Subcutaneous adipose tissue (tissue), 4 donors: Measurements from ENCODE around the gene EPN3. TPM values are rescaled to one million over a fixed set of nuclear protein-coding genes. Genes with fewer than 3 reads are reported as not detected.

Experiments
- total RNA-seq, 4 donors: library from RNA; depleted of rRNA; stranded (reverse); fragments of >200 nt; gene quantifications; one replicate each; pipeline ENCODE4 v1.1.0, GENCODE V29; 2016
- TF ChIP-seq, protein P1 (sequence below): fragments of 450-650 bp; IDR thresholded peaks from one replicate; pipeline ENCODE4 v1.5.1; 2016; ENCODE audit warnings: low read depth, mild to moderate bottlenecking, control low read depth, antibody characterized with exemption, moderate library complexity

EPN3 gene
- total RNA-seq, 4 donors from 2014 or later = not detected

DNA sequence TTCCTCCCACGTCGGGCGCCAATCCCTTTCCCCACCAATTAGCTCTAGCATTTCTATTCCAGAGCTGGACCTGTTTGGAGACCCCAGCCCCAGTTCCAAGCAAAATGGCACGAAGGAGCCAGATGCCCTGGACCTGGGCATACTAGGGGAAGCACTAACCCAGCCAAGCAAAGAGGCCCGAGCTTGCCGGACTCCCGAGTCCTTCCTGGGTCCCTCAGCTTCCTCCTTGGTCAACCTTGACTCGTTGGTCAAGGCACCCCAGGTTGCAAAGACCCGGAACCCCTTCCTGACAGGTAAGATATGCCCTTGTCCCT is 8.8 kb downstream of the EPN3 start:
- TF ChIP-seq, protein P1, sequence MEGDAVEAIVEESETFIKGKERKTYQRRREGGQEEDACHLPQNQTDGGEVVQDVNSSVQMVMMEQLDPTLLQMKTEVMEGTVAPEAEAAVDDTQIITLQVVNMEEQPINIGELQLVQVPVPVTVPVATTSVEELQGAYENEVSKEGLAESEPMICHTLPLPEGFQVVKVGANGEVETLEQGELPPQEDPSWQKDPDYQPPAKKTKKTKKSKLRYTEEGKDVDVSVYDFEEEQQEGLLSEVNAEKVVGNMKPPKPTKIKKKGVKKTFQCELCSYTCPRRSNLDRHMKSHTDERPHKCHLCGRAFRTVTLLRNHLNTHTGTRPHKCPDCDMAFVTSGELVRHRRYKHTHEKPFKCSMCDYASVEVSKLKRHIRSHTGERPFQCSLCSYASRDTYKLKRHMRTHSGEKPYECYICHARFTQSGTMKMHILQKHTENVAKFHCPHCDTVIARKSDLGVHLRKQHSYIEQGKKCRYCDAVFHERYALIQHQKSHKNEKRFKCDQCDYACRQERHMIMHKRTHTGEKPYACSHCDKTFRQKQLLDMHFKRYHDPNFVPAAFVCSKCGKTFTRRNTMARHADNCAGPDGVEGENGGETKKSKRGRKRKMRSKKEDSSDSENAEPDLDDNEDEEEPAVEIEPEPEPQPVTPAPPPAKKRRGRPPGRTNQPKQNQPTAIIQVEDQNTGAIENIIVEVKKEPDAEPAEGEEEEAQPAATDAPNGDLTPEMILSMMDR = no peak

DNA sequence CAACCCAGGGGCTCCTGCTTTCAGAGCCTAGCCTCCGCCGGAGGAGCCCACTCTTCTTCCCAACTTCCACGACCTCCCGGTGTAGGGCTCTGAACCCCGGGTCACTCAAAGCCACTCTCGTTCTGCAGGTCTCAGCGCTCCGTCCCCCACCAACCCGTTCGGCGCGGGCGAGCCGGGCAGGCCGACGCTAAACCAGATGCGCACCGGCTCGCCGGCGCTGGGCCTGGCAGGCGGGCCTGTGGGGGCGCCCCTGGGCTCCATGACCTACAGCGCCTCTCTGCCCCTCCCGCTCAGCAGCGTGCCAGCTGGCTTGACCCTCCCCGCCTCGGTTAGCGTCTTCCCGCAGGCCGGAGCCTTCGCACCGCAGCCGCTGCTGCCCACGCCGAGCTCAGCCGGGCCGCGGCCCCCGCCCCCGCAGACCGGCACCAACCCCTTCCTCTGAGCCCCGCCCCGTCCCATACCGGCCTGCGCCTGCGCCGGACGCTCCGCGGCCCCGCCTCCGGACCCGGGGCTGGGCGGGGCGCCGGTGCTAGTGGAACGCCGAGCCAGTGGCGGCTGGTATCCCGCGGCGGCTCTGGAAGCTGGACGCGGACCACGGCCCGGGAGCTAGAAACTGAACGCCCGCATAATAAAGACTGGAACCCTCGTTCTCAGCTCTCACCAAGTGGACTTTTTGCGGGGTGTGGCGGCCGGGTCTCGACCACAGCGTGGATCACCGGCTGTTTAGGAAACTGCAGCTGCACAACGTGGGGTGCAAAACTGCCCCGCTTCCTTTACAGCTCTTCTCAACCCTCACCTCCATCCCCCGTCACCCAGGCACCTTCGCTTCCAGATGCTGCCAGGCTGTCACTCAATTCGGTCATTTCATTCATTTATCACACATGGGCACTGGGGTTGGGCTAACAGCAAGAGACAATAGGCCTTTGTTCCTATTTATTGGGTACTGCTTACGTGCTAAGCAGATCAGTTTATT is 9.5 kb downstream of the EPN3 start:
- TF ChIP-seq, protein P1 = no peak

DNA sequence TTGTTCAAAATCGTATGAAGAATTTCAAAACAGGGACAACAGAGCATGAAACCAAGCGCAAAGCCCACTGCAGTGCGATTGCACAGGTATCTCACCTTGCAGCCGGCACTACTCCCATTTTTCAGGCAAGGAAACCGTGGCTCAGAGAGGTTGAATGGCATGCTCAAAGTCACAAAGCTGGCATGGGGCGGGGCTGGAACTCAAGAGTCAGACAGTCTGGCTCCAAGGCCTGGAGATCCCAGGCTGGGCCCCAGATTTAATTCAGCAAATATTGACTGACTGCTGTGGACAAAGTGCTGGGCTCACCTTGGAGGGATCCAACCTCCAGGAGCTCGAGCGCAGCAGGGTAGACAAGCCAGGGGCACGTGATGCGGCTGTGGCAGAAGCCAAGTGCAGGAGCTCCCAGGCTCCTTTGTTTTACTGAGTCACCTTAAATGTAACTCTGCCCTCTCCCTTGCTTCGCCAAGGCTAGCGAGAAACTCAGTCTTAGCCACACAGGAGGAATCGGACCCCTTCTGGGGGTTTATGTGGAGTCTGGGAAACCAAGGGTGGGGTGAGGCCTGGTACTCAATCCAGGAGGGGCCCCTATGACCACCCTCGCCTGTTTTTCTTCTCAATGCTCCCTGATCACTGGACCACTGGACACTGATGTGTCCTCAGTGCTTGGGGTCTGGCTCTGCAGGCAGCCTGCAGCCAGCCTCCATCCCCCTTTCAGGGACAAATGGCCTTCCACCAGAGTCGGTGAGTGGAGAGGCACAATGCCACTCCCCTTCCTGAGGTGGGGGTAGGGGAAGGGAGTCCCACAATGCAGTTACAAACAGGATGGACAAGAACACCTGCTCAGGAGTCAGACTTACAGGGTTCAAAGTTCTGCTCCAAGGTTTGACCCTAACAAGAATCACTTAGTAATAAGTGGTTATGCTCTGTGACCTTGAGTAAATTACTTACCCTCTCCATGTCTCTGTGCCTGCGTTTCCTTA is 10.6 kb downstream of the EPN3 start:
- TF ChIP-seq, protein P1 = no peak

DNA sequence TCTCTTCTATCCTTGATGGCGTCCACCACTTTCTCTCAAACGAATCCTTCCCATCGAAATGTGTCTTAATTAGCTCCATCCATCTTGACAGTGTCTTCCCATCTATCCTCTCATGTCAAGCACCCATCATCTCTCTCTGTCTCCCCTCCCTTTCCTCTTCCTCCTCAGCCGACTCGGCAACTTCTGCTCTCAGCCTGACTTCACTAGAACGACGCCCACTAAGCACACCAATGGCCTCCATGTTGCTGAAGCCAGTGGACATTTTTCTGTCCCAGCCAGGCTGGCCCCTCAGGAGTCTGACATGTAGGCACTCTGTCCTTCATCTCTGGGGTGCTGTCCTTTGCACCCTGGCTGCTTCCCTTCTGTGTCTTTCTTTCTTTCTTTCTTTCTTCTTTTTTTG is 12.0 kb downstream of the EPN3 start:
- TF ChIP-seq, protein P1 = no peak

GRCh38 chr17:50545311-50545710 is 12.8 kb downstream of the EPN3 start:
- TF ChIP-seq, protein P1 = no peak

GRCh38 chr17:50546701-50547034 is 14.1 kb downstream of the EPN3 start:
- TF ChIP-seq, protein P1 = no peak
